ENCODE measurements around the gene CLDN9. TPM values are rescaled to one million over a fixed set of nuclear protein-coding genes. Genes with fewer than 3 reads are reported as not detected.

Gene CLDN9
- total and polyA plus RNA-seq, 2 experiments from 2014 or later: 0.09 TPM; not detected in 1

- H4K20me1 ChIP-seq (ENCODE audit: insufficient read depth): no peaks in the 10 kb centered on the region
- TF ChIP-seq EZH2 (IDR thresholded peaks at IDR 0.05; ENCODE audit: insufficient read depth, poor library complexity, severe bottlenecking) (no peak), EZH2phosphoT487 (IDR thresholded peaks at IDR 0.05; ENCODE audit: insufficient read depth, low read depth) (no peak)
- no peaks in the 10 kb centered on the region for H3K9me2 ChIP-seq (ENCODE audit: insufficient read depth)
- peak overlapping the region; percentile 74 for H3K4me2 ChIP-seq (ENCODE audit: unreplicated experiment)
- H3K27me3 ChIP-seq (replicated peaks; ENCODE audit: insufficient read depth): no peaks in the 10 kb centered on the region
- no peak for DNase-seq
- peaks cover 13% of the 10 kb centered on the region for H3F3A ChIP-seq (ENCODE audit: insufficient read depth)
- peak overlapping the region; percentile 86 for H3K4me3 ChIP-seq
- H3K9me3 ChIP-seq (ENCODE audit: low read depth): no peaks in the 10 kb centered on the region
- in situ Hi-C loops (cut with MboI): no loop called here
- peaks cover 9% of the 10 kb centered on the region for H3K4me1 ChIP-seq (ENCODE audit: insufficient read depth)
- 30 to 32% methylated on average over 39 to 40 of the region's 40 CpGs for WGBS, 2 experiments (ENCODE audit: low coverage in 1 of 2, low lambda C conversion rate in 2 of 2, missing lambda C conversion rate in 2 of 2)
- peaks cover 2% of the 10 kb centered on the region; the same call in 1 of the 2 replicates for H3K36me3 ChIP-seq (ENCODE audit: low read depth)
- peak overlapping the region; percentile 98; the same call in 1 of the 2 replicates for H3K9ac ChIP-seq
- H2AFZ ChIP-seq: peak overlapping the region; percentile 53; the same call in 1 of the 2 replicates
- peak overlapping the region; percentile 100 for H3K27ac ChIP-seq
- no peaks in the 10 kb centered on the region for H3K79me2 ChIP-seq (ENCODE audit: insufficient read depth)
Observed at GRCh38 chr16:3019594-3020246, 7.0 kb downstream of the CLDN9 start.

- DNase-seq: peak; percentile 93
- Histone ChIP-seq H3K9ac (peak within 1 kb of the TSS; percentile 98), H3K36me3 (ENCODE audit: low read depth) (peaks cover 2% of the 10 kb centered on the region; the same call in 1 of the 2 replicates), H3F3A (ENCODE audit: insufficient read depth) (peaks cover 13% of the 10 kb centered on the region), H2AFZ (peak within 1 kb of the TSS; percentile 53; the same call in 1 of the 2 replicates), H3K4me2 (ENCODE audit: unreplicated experiment) (peak within 1 kb of the TSS; percentile 99), H3K27ac (peak within 1 kb of the TSS; percentile 100), H3K9me2 (ENCODE audit: insufficient read depth) (no peaks in the 10 kb centered on the region), H3K79me2 (ENCODE audit: insufficient read depth) (no peaks in the 10 kb centered on the region), H3K4me3 (peak within 1 kb of the TSS; percentile 86), H4K20me1 (ENCODE audit: insufficient read depth) (no peaks in the 10 kb centered on the region), H3K9me3 (ENCODE audit: low read depth) (no peaks in the 10 kb centered on the region), H3K4me1 (ENCODE audit: insufficient read depth) (peaks cover 9% of the 10 kb centered on the region), H3K27me3 (replicated peaks; ENCODE audit: insufficient read depth) (no peaks in the 10 kb centered on the region)
- TF ChIP-seq EZH2 (IDR thresholded peaks at IDR 0.05; ENCODE audit: insufficient read depth, poor library complexity, severe bottlenecking) (no peak), EZH2phosphoT487 (IDR thresholded peaks at IDR 0.05; ENCODE audit: insufficient read depth, low read depth) (no peak)
- in situ Hi-C loops (cut with MboI): no loop called here
- 0 to 1% methylated on average over 14 to 47 of the region's 49 CpGs for WGBS, 2 experiments (ENCODE audit: low coverage in 1 of 2, low lambda C conversion rate in 2 of 2, missing lambda C conversion rate in 2 of 2)
Observed at GRCh38 chr16:3020247-3020603, 7.5 kb downstream of the CLDN9 start, which contains the start of gene TNFRSF12A. Gene TNFRSF12A, plus strand, starts transcription at chr16:3020368. Its CDS starts 30 bp downstream, at chr16:3020398.

GRCh38 chr16:3020604-3021448, 8.1 kb downstream of the CLDN9 start:
- H3K9me3 ChIP-seq (ENCODE audit: low read depth): no peaks in the 10 kb centered on the region
- peak overlapping the region; percentile 99 for H3K4me2 ChIP-seq (ENCODE audit: unreplicated experiment)
- H2AFZ ChIP-seq: no peak overlapping the region
- no peaks in the 10 kb centered on the region for H4K20me1 ChIP-seq (ENCODE audit: insufficient read depth)
- H3K9me2 ChIP-seq (ENCODE audit: insufficient read depth): no peaks in the 10 kb centered on the region
- peak; percentile 89 for DNase-seq
- WGBS, 2 experiments (ENCODE audit: low coverage in 1 of 2, low lambda C conversion rate in 2 of 2, missing lambda C conversion rate in 2 of 2): 0 to 2% methylated on average over 28 to 33 of the region's 57 CpGs
- TF ChIP-seq EZH2phosphoT487 (IDR thresholded peaks at IDR 0.05; ENCODE audit: insufficient read depth, low read depth): no peak
- TF ChIP-seq EZH2 (IDR thresholded peaks at IDR 0.05; ENCODE audit: insufficient read depth, poor library complexity, severe bottlenecking): no peak
- H3F3A ChIP-seq (ENCODE audit: insufficient read depth): peaks cover 13% of the 10 kb centered on the region
- no peaks in the 10 kb centered on the region for H3K27me3 ChIP-seq (replicated peaks; ENCODE audit: insufficient read depth)
- H3K79me2 ChIP-seq (ENCODE audit: insufficient read depth): no peaks in the 10 kb centered on the region
- H3K27ac ChIP-seq: peak overlapping the region; percentile 100
- in situ Hi-C loops (cut with MboI): no loop called here
- peaks cover 9% of the 10 kb centered on the region for H3K4me1 ChIP-seq (ENCODE audit: insufficient read depth)
- H3K9ac ChIP-seq: peak overlapping the region; percentile 98
- H3K4me3 ChIP-seq: peak overlapping the region; percentile 86
- peaks cover 2% of the 10 kb centered on the region; the same call in 1 of the 2 replicates for H3K36me3 ChIP-seq (ENCODE audit: low read depth)

DNA sequence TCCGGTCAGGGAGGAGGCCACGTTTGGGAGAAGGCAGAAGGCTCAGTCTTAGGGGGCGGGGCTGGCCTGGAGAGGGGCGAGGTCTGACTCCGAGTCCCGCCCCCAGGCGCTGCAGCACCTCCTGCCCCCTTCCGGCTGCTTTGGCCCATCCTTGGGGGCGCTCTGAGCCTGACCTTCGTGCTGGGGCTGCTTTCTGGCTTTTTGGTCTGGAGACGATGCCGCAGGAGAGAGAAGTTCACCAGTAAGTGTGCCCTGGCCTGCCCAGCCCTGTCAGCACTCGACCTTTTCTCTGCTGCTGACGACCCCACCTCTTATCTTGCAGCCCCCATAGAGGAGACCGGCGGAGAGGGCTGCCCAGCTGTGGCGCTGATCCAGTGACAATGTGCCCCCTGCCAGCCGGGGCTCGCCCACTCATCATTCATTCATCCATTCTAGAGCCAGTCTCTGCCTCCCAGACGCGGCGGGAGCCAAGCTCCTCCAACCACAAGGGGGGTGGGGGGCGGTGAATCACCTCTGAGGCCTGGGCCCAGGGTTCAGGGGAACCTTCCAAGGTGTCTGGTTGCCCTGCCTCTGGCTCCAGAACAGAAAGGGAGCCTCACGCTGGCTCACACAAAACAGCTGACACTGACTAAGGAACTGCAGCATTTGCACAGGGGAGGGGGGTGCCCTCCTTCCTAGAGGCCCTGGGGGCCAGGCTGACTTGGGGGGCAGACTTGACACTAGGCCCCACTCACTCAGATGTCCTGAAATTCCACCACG, 8.9 kb downstream of the CLDN9 start:
- peaks cover 9% of the 10 kb centered on the region for H3K4me1 ChIP-seq (ENCODE audit: insufficient read depth)
- peak overlapping the region; percentile 100 for H3K27ac ChIP-seq
- H3K9ac ChIP-seq: peak overlapping the region; percentile 98
- H4K20me1 ChIP-seq (ENCODE audit: insufficient read depth): no peaks in the 10 kb centered on the region
- WGBS, 2 experiments (ENCODE audit: low coverage in 1 of 2, low lambda C conversion rate in 2 of 2, missing lambda C conversion rate in 2 of 2): 1% methylated on average over 21 to 25 of the region's 25 CpGs
- H3K9me2 ChIP-seq (ENCODE audit: insufficient read depth): no peaks in the 10 kb centered on the region
- peak overlapping the region; percentile 99 for H3K4me2 ChIP-seq (ENCODE audit: unreplicated experiment)
- no peak for TF ChIP-seq EZH2phosphoT487 (IDR thresholded peaks at IDR 0.05; ENCODE audit: insufficient read depth, low read depth)
- no peak for TF ChIP-seq EZH2 (IDR thresholded peaks at IDR 0.05; ENCODE audit: insufficient read depth, poor library complexity, severe bottlenecking)
- H3K27me3 ChIP-seq (replicated peaks; ENCODE audit: insufficient read depth): no peaks in the 10 kb centered on the region
- peaks cover 2% of the 10 kb centered on the region; the same call in 1 of the 2 replicates for H3K36me3 ChIP-seq (ENCODE audit: low read depth)
- peaks cover 13% of the 10 kb centered on the region for H3F3A ChIP-seq (ENCODE audit: insufficient read depth)
- H2AFZ ChIP-seq: no peak overlapping the region
- in situ Hi-C loops (cut with MboI): no loop called here
- H3K79me2 ChIP-seq (ENCODE audit: insufficient read depth): no peaks in the 10 kb centered on the region
- no peaks in the 10 kb centered on the region for H3K9me3 ChIP-seq (ENCODE audit: low read depth)
- peak; percentile 99 for DNase-seq
- H3K4me3 ChIP-seq: peak overlapping the region; percentile 86

Data from GM23248 (cell line).